ENCODE measurements around the gene GEMIN4. TPM values are rescaled to one million over a fixed set of nuclear protein-coding genes. Genes with fewer than 3 reads are reported as not detected.
A peak's percentile ranks its signal among the peaks of the same experiment; 100 is the strongest.

The GEMIN4 gene
- total RNA-seq, 1 experiment from 2014 or later: 48.4 TPM

GRCh38 chr17:799261-799660, 47.2 kb upstream of the GEMIN4 start:
- TF ChIP-seq E2F4 (CRISPR knock-in tag; IDR thresholded peaks at IDR 0.05; ENCODE audit: borderline replicate concordance, low read depth) (no peak), CDX4 (CRISPR knock-in tag; IDR thresholded peaks at IDR 0.05; ENCODE audit: borderline replicate concordance) (no peak), ESRRA (CRISPR knock-in tag; IDR thresholded peaks at IDR 0.05; ENCODE audit: borderline replicate concordance) (no peak), E2F5 (CRISPR knock-in tag; IDR thresholded peaks at IDR 0.05) (no peak), MAX (CRISPR knock-in tag; IDR thresholded peaks at IDR 0.05) (no peak), NR2C2 (CRISPR knock-in tag; IDR thresholded peaks at IDR 0.05) (no peak), RORB (CRISPR knock-in tag; IDR thresholded peaks at IDR 0.05) (no peak), USF2 (CRISPR knock-in tag; IDR thresholded peaks at IDR 0.05) (no peak), FOXJ3 (CRISPR knock-in tag; IDR thresholded peaks at IDR 0.05; ENCODE audit: borderline replicate concordance) (no peak), ATF1 (CRISPR knock-in tag; IDR thresholded peaks at IDR 0.05) (no peak), SMAD4 (CRISPR knock-in tag; IDR thresholded peaks at IDR 0.05) (no peak), ZNF317 (CRISPR knock-in tag; IDR thresholded peaks at IDR 0.05; ENCODE audit: borderline replicate concordance, low read depth) (no peak)
- Mint-ChIP-seq H3K27me3 (ENCODE audit: low read depth) (no peaks in the 10 kb centered on the region), H3K36me3 (peaks cover 9% of the 10 kb centered on the region), H3K4me3 (no peak overlapping the region), H3K4me1 (peaks cover 11% of the 10 kb centered on the region), H3K27ac (peak overlapping the region; percentile 41; the same call in 1 of the 2 replicates), H3K9me3 (no peaks in the 10 kb centered on the region)
- POLR2A ChIA-PET: no interaction called here
- no peak for ATAC-seq
- no peak for DNase-seq (ENCODE audit: low spot score)
- CTCF ChIA-PET: interaction anchor here (0.7 to 10.3 kb wide), 5 partner anchors 9 to 197 kb away, joined by 3 to 190 read pairs (median 6); partner anchors contain the start of genes NXN and TIMM22

GRCh38 chr17:798246-798645, 46.2 kb upstream of the GEMIN4 start:
- H3K4me1 Mint-ChIP-seq: peaks cover 10% of the 10 kb centered on the region
- H3K27me3 Mint-ChIP-seq (ENCODE audit: low read depth): no peaks in the 10 kb centered on the region
- CTCF ChIA-PET: interaction anchor here (0.6 to 10.3 kb wide), 4 partner anchors 81 to 206 kb away, joined by 3 to 190 read pairs (median 30); partner anchors contain the start of genes NXN and TIMM22
- H3K36me3 Mint-ChIP-seq: peaks cover 9% of the 10 kb centered on the region
- no peak overlapping the region for H3K27ac Mint-ChIP-seq
- POLR2A ChIA-PET: interaction anchor here (0.6 to 1.1 kb wide), 2 partner anchors 73 to 181 kb away, joined by 3 to 4 read pairs; partner anchors contain the start of gene NXN
- no peak for ATAC-seq
- H3K4me3 Mint-ChIP-seq: no peak overlapping the region
- no peaks in the 10 kb centered on the region for H3K9me3 Mint-ChIP-seq
- no peak for DNase-seq (ENCODE audit: low spot score)
- TF ChIP-seq ETV6 (CRISPR knock-in tag; IDR thresholded peaks at IDR 0.05): no peak
- TF ChIP-seq RORB (CRISPR knock-in tag; IDR thresholded peaks at IDR 0.05): no peak
- no peak for TF ChIP-seq ZNF281 (CRISPR knock-in tag; IDR thresholded peaks at IDR 0.05)
- no peak for TF ChIP-seq CDX4 (CRISPR knock-in tag; IDR thresholded peaks at IDR 0.05; ENCODE audit: borderline replicate concordance)
- TF ChIP-seq JAZF1 (CRISPR knock-in tag; IDR thresholded peaks at IDR 0.05): no peak
- no peak for TF ChIP-seq TEAD1 (CRISPR knock-in tag; IDR thresholded peaks at IDR 0.05)
- no peak for TF ChIP-seq ZNF512 (CRISPR knock-in tag; IDR thresholded peaks at IDR 0.05; ENCODE audit: borderline replicate concordance)
- no peak for TF ChIP-seq GRHL2 (CRISPR knock-in tag; IDR thresholded peaks at IDR 0.05; ENCODE audit: insufficient replicate concordance, severe bottlenecking)
- no peak for TF ChIP-seq ZNF232 (CRISPR knock-in tag; IDR thresholded peaks at IDR 0.05)
- no peak for TF ChIP-seq IRF1 (CRISPR knock-in tag; IDR thresholded peaks at IDR 0.05)
- no peak for TF ChIP-seq SMAD3 (CRISPR knock-in tag; IDR thresholded peaks at IDR 0.05; ENCODE audit: borderline replicate concordance)
- no peak for TF ChIP-seq TP53 (CRISPR knock-in tag; IDR thresholded peaks at IDR 0.05)

Data from WTC11 (cell line).